OCI-LY1 (cell line): ENCODE data around the gene SFT2D2.

Source experiments
- H2AFZ ChIP-seq: fragments of 200-600 bp; sonication (generic), shearing (Covaris generic); 2 replicates; pipeline ENCODE4 v1.6.0; 2014; ENCODE audit warnings: antibody characterized with exemption, mild to moderate bottlenecking, low read length
- H3F3A ChIP-seq: fragments of 200-600 bp; sonication (generic), shearing (Covaris generic); 2 replicates; pipeline ENCODE4 v1.6.0; 2014; ENCODE audit warnings: mild to moderate bottlenecking, antibody characterized with exemption, low read length, moderate library complexity; ENCODE audit not compliant: insufficient read depth
- H3K27ac ChIP-seq: fragments of 200-600 bp; sonication (generic); 2 replicates; pipeline ENCODE4 v1.5.1; 2014; ENCODE audit warnings: low read length, mixed run types, mild to moderate bottlenecking, low read depth; ENCODE audit not compliant: poor library complexity, severe bottlenecking
- H3K27me3 ChIP-seq: fragments of 200-600 bp; sonication (generic); 2 replicates; pipeline ENCODE4 v1.6.0; 2014; ENCODE audit warnings: antibody characterized with exemption, mild to moderate bottlenecking, low read length, moderate library complexity; ENCODE audit not compliant: insufficient read depth
- H3K36me3 ChIP-seq: fragments of 200-600 bp; sonication (generic); 2 replicates; pipeline ENCODE4 v1.6.1; 2014; ENCODE audit warnings: mild to moderate bottlenecking, antibody characterized with exemption, low read length, moderate library complexity, mixed read lengths; ENCODE audit not compliant: insufficient read depth
- H3K4me1 ChIP-seq: fragments of 200-600 bp; sonication (generic); 2 replicates; pipeline ENCODE4 v1.5.1; 2014; ENCODE audit warnings: mild to moderate bottlenecking, low read length, moderate library complexity; ENCODE audit not compliant: insufficient read depth, severe bottlenecking
- H3K4me2 ChIP-seq: fragments of 200-600 bp; sonication (generic), shearing (Covaris generic); 2 replicates; pipeline ENCODE4 v1.6.1; 2014; ENCODE audit warnings: low read length
- H3K4me3 ChIP-seq: fragments of 200-600 bp; sonication (generic); 2 replicates; pipeline ENCODE4 v1.5.1; 2014; ENCODE audit warnings: low read length, low read depth, mild to moderate bottlenecking, mixed read lengths; ENCODE audit not compliant: poor library complexity, severe bottlenecking
- H3K79me2 ChIP-seq: fragments of 200-600 bp; shearing (Covaris generic); 2 replicates; pipeline ENCODE4 v1.6.1; 2016; ENCODE audit warnings: mixed run types, low read length, mixed read lengths; ENCODE audit not compliant: insufficient read depth
- H3K9ac ChIP-seq: fragments of 200-600 bp; sonication (generic), shearing (Covaris generic); 2 replicates; pipeline ENCODE4 v1.6.1; 2014; ENCODE audit warnings: mild to moderate bottlenecking, low read length, mixed read lengths
- H3K9me2 ChIP-seq: fragments of 200-600 bp; sonication (generic), shearing (Covaris generic); 2 replicates; pipeline ENCODE4 v1.6.1; 2014; ENCODE audit warnings: low read depth, mild to moderate bottlenecking, low read length, mixed read lengths
- H3K9me3 ChIP-seq: fragments of 200-600 bp; shearing (Covaris generic); 2 replicates; pipeline ENCODE4 v1.6.1; 2014; ENCODE audit warnings: low read length, mixed read lengths
- H4K20me1 ChIP-seq: fragments of 200-600 bp; sonication (generic), shearing (Covaris generic); 2 replicates; pipeline ENCODE4 v1.6.0; 2016; ENCODE audit warnings: mild to moderate bottlenecking, low read length; ENCODE audit not compliant: insufficient read depth
- CTCF ChIP-seq: fragments of 200-600 bp; sonication (generic), shearing (Covaris generic); IDR thresholded peaks from 2 replicates; pipeline ENCODE4 v1.5.1; 2017; ENCODE audit warnings: mild to moderate bottlenecking, antibody characterized with exemption, low read length, moderate library complexity, mixed read lengths
- EZH2 ChIP-seq: fragments of 200-600 bp; sonication (generic), shearing (Covaris generic); IDR thresholded peaks from 2 replicates; pipeline ENCODE4 v1.8.0; 2017; ENCODE audit warnings: borderline replicate concordance, mixed run types, mild to moderate bottlenecking, antibody characterized with exemption, low read length, moderate library complexity, mixed read lengths

Gene SFT2D2

GRCh38 chr1:168300626-168301025, 74.8 kb downstream of the SFT2D2 start:
- H4K20me1 ChIP-seq: no peaks in the 10 kb centered on the region
- no peaks in the 10 kb centered on the region for H3K4me1 ChIP-seq
- no peaks in the 10 kb centered on the region for H3K79me2 ChIP-seq
- H3K36me3 ChIP-seq: no peaks in the 10 kb centered on the region
- H3F3A ChIP-seq: no peaks in the 10 kb centered on the region
- H2AFZ ChIP-seq: no peak overlapping the region
- H3K9me2 ChIP-seq: no peaks in the 10 kb centered on the region
- no peak overlapping the region for H3K4me3 ChIP-seq
- H3K27ac ChIP-seq: no peak overlapping the region
- H3K9ac ChIP-seq: no peak overlapping the region
- H3K27me3 ChIP-seq: no peaks in the 10 kb centered on the region
- no peak overlapping the region for H3K4me2 ChIP-seq
- no peaks in the 10 kb centered on the region for H3K9me3 ChIP-seq
- TF ChIP-seq EZH2: no peak
- TF ChIP-seq CTCF: no peak

- no peaks in the 10 kb centered on the region for H3K36me3 ChIP-seq
- H3K79me2 ChIP-seq: no peaks in the 10 kb centered on the region
- no peak overlapping the region for H3K4me3 ChIP-seq
- TF ChIP-seq CTCF: no peak
- no peak for TF ChIP-seq EZH2
- H2AFZ ChIP-seq: no peak overlapping the region
- H3F3A ChIP-seq: no peaks in the 10 kb centered on the region
- H3K27me3 ChIP-seq: no peaks in the 10 kb centered on the region
- H3K9ac ChIP-seq: no peak overlapping the region
- no peaks in the 10 kb centered on the region for H3K9me2 ChIP-seq
- H4K20me1 ChIP-seq: no peaks in the 10 kb centered on the region
- H3K4me2 ChIP-seq: no peak overlapping the region
- no peak overlapping the region for H3K27ac ChIP-seq
- no peaks in the 10 kb centered on the region for H3K9me3 ChIP-seq
- no peaks in the 10 kb centered on the region for H3K4me1 ChIP-seq
These were observed 76.0 kb downstream of the SFT2D2 start for GRCh38 chr1:168301664-168302320.
